CD4-positive, alpha-beta memory T cell (primary cell): Measurements from ENCODE around the gene TMEM169. TPM values are rescaled to one million over a fixed set of nuclear protein-coding genes. Genes with fewer than 3 reads are reported as not detected.

Experiments
- CTCF ChIA-PET: fragments of 350-600 bp; sonication (Branson Sonifier 250); formaldehyde crosslinking; loops from one replicate; lab custom pipeline; 2021; ENCODE audit warnings: inconsistent platforms; ENCODE audit not compliant: partially characterized antibody; lab: Charles Lee
- POLR2A ChIA-PET: fragments of 350-600 bp; sonication (Branson Sonifier 250); formaldehyde crosslinking; loops from one replicate; lab custom pipeline; 2021; ENCODE audit not compliant: partially characterized antibody; lab: Charles Lee
- DNase-seq, 5 donors: peaks; one replicate each; pipeline versions ENCODE4 v3.0.0 to v3.0.0-alpha.2; 2020 to 2022; ENCODE audit warnings: mixed read lengths in 1 of 5
- H3K27ac ChIP-seq: one replicate; pipeline ENCODE4 v1.7.0; 2013; ENCODE audit warnings: low read depth, low read length
- H3K27me3 ChIP-seq: 2 replicates; pipeline ENCODE4 v1.7.0; 2013; ENCODE audit warnings: mild to moderate bottlenecking, low read length, moderate library complexity; ENCODE audit not compliant: insufficient read depth
- H3K36me3 ChIP-seq: 2 replicates; pipeline ENCODE4 v1.7.0; 2013; ENCODE audit warnings: mild to moderate bottlenecking, low read length, moderate library complexity; ENCODE audit not compliant: insufficient read depth
- H3K4me1 ChIP-seq: 2 replicates; pipeline ENCODE4 v1.7.0; 2013; ENCODE audit warnings: mild to moderate bottlenecking, low read length, moderate library complexity; ENCODE audit not compliant: insufficient read depth
- H3K4me3 ChIP-seq, 2 donors: one replicate each; pipeline ENCODE4 v1.7.0; 2013; ENCODE audit warnings: low read length in 2 of 2, mild to moderate bottlenecking in 1 of 2
- H3K9me3 ChIP-seq, 2 donors: one replicate each; pipeline ENCODE4 v1.7.0; 2013; ENCODE audit warnings: low read length in 2 of 2, control low read depth in 1 of 2; ENCODE audit not compliant: control insufficient read depth in 1 of 2
- H3K27ac Mint-ChIP-seq, 7 donors: one replicate each; pipeline ENCODE4 v1.8.0; 2020 to 2021; ENCODE audit warnings: mixed read lengths in 7 of 7, mild to moderate bottlenecking in 6 of 7, inconsistent platforms in 3 of 7, moderate library complexity in 3 of 7
- H3K27me3 Mint-ChIP-seq, 2 donors: one replicate each; pipeline ENCODE4 v1.8.0; 2020 to 2021; ENCODE audit warnings: mixed read lengths in 2 of 2
- H3K36me3 Mint-ChIP-seq, 2 donors: one replicate each; pipeline ENCODE4 v1.8.0; 2020 to 2021; ENCODE audit warnings: mixed read lengths in 2 of 2, inconsistent platforms in 1 of 2, mild to moderate bottlenecking in 1 of 2
- H3K4me1 Mint-ChIP-seq, 4 donors: one replicate each; pipeline ENCODE4 v1.8.0; 2020 to 2021; ENCODE audit warnings: mixed read lengths in 4 of 4, mild to moderate bottlenecking in 1 of 4
- H3K4me3 Mint-ChIP-seq, 8 donors: one replicate each; pipeline ENCODE4 v1.8.0; 2020 to 2021; ENCODE audit warnings: mixed read lengths in 8 of 8, mild to moderate bottlenecking in 7 of 8, moderate library complexity in 6 of 8, inconsistent platforms in 3 of 8
- H3K9me3 Mint-ChIP-seq, 8 donors: one replicate each; pipeline ENCODE4 v1.8.0; 2020 to 2021; ENCODE audit warnings: mixed read lengths in 8 of 8, mild to moderate bottlenecking in 5 of 8, inconsistent platforms in 3 of 8, moderate library complexity in 1 of 8
- intact Hi-C: fragments of 100-400 bp; cut with micrococcal nuclease; formaldehyde crosslinking; loops from one replicate; pipeline ENCODE4 v1.15.1; 2023
- polyA plus RNA-seq, 2 donors: library from polyadenylated mRNA; unstranded; fragments of 300-500 nt; fragmentation: Illumina TruSeq; gene quantifications; one replicate each; pipeline ENCODE4 v1.2.3, GENCODE V29; 2021
- total RNA-seq, 2 experiments: library from RNA; stranded (reverse); gene quantifications; one replicate each; pipeline ENCODE4 v1.2.3, GENCODE V29; 2021

Gene TMEM169
- total and polyA plus RNA-seq, 4 experiments from 2014 or later, result 2.0 to 5.1 (median 3.0) TPM

DNA sequence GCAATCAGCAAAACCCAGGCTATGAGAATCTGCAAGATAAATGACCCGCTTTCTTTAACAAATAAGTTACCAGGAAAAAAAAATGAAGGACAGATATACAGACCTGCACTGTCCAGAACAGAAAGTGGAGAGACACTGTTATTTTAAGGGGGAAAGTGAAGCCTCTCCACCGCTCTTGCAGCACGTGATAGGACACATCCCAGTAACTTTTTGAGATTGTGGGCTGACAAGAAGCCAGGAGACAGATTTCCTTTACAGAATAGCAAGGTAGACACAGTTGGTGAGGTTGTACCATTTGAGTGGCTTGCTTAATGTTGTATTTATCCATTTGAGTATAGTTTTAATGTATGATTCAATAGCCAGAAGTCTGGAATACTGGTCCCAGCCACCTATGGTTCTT lies 13.0 kb downstream of the TMEM169 start:
- Mint-ChIP-seq H3K4me1 (no peaks in the 10 kb centered on the region), H3K4me3 (no peak overlapping the region), H3K27ac (no peak overlapping the region), H3K27me3 (no peaks in the 10 kb centered on the region), H3K9me3 (no peaks in the 10 kb centered on the region), H3K36me3 (peaks cover 6 to 7% of the 10 kb centered on the region in 2 donors)
- Histone ChIP-seq H3K4me3 (no peak overlapping the region), H3K27ac (no peak overlapping the region), H3K27me3 (no peaks in the 10 kb centered on the region), H3K9me3 (no peaks in the 10 kb centered on the region), H3K36me3 (no peaks in the 10 kb centered on the region), H3K4me1 (no peaks in the 10 kb centered on the region)
- ChIA-PET POLR2A (no interaction called here), CTCF (no interaction called here)
- DNase-seq, result no peak
- intact Hi-C loops, result no loop called here

DNA sequence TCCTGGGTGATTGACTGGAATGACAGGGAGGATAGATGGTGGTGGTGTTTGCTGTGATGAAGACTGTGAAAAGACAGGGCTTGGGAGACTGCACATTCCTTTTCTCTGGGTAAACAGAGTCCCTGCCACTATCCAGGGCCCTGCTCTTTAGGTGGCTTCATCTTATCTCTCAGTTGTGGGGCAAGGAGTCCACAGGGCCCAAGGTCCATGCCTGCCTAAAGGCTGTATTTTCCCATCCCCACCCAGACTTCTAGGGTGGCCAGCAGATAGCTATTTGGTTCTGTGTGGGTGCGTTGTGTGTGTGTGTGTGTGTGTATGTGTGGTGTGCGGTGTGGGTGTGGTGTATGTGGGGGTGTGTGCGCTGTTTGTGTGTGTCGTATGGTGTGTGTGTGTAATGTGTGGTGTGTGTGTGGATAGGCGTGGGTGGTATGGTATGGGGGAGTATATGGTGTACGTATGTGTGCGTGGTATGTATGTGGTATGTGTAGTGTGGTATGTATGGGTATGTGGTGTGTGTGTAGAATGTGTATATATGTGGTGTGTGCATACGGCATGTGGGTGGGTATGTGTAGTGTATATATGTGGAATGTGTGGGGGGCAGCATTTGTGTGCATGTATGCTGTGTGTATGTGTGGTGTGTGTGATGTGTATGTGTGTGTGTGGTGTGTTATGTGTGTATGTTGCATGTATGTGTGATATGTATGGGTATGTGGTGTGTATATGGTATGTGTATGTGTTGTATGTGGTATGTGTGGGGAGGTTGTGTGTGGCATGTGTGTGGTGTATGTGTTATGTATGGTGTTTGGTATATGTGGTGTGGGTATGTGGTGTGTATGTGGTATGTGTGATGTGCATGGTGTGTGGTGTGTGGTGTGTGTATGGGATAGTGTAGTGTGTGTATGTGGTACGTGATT lies 17.0 kb downstream of the TMEM169 start:
- Mint-ChIP-seq H3K4me1 (no peaks in the 10 kb centered on the region), H3K9me3 (no peaks in the 10 kb centered on the region), H3K4me3 (no peak overlapping the region), H3K36me3 (peaks cover 7 to 17% of the 10 kb centered on the region in 2 donors), H3K27me3 (no peaks in the 10 kb centered on the region), H3K27ac (no peak overlapping the region)
- H3K36me3 ChIP-seq, result peaks cover 10% of the 10 kb centered on the region
- intact Hi-C loops, result no loop called here
- H3K9me3 ChIP-seq, result no peaks in the 10 kb centered on the region
- DNase-seq, result no peak
- no peaks in the 10 kb centered on the region for H3K4me1 ChIP-seq
- no peak overlapping the region for H3K27ac ChIP-seq
- CTCF ChIA-PET, result no interaction called here
- H3K4me3 ChIP-seq, result no peak overlapping the region
- POLR2A ChIA-PET, result interaction anchor here (0.6 kb wide), 1 partner anchor 25 kb away, joined by 4 read pairs; no protein-coding TSS in a partner anchor
- H3K27me3 ChIP-seq, result no peaks in the 10 kb centered on the region

DNA sequence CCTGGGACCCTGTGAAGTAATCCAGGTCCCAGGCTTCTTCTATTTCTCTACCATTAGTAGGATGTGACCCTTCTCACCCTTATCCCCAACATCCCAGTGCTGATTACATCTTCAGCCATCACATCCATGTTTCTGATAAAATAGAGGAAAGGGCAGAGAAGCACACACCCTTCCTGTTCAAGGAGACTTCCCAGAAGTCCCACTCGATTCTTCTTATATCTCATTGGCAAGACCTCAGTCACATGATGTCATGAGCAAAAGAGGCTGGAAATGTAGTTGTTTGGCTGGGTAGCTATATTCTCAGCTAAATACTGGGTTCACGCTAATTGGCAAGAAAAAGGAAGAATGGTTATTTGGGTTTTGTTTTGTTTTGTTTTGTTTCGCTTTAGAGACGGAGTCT lies 19.4 kb downstream of the TMEM169 start:
- ChIA-PET CTCF (interaction anchor here (0.7 to 1.9 kb wide), 2 partner anchors 12 to 40 kb away, joined by 3 to 5 read pairs; no protein-coding TSS in a partner anchor), POLR2A (no interaction called here)
- no peaks in the 10 kb centered on the region for H3K27me3 ChIP-seq
- DNase-seq, result no peak
- peaks cover 10% of the 10 kb centered on the region for H3K36me3 ChIP-seq
- no peak overlapping the region for H3K27ac ChIP-seq
- no peaks in the 10 kb centered on the region for H3K4me1 ChIP-seq
- Mint-ChIP-seq H3K27ac (no peak overlapping the region), H3K36me3 (peaks cover 2 to 11% of the 10 kb centered on the region in 2 donors), H3K9me3 (no peaks in the 10 kb centered on the region), H3K4me3 (no peak overlapping the region), H3K4me1 (no peaks in the 10 kb centered on the region), H3K27me3 (no peaks in the 10 kb centered on the region)
- H3K9me3 ChIP-seq, result no peaks in the 10 kb centered on the region
- intact Hi-C loops, result no loop called here
- no peak overlapping the region for H3K4me3 ChIP-seq

- Mint-ChIP-seq H3K36me3 (peaks cover 0 to 11% of the 10 kb centered on the region in 2 donors), H3K4me3 (no peak overlapping the region), H3K27me3 (peaks cover 0 to 1% of the 10 kb centered on the region in 2 donors), H3K9me3 (no peaks in the 10 kb centered on the region), H3K27ac (no peak overlapping the region), H3K4me1 (peaks cover 0 to 1% (median under 1%) of the 10 kb centered on the region in 4 donors)
- H3K27ac ChIP-seq, result no peak overlapping the region
- no peak overlapping the region for H3K4me3 ChIP-seq
- H3K9me3 ChIP-seq, result no peaks in the 10 kb centered on the region
- ChIA-PET POLR2A (no interaction called here), CTCF (interaction anchor here (0.7 to 1.7 kb wide), 3 partner anchors 10 to 69 kb away, joined by 3 to 5 read pairs (median 3); no protein-coding TSS in a partner anchor)
- no peaks in the 10 kb centered on the region for H3K4me1 ChIP-seq
- H3K27me3 ChIP-seq, result no peaks in the 10 kb centered on the region
- intact Hi-C loops, result no loop called here
- H3K36me3 ChIP-seq, result peaks cover 10% of the 10 kb centered on the region
- DNase-seq, result no peak
Measured at GRCh38 chr2:216103213-216103612, 21.5 kb downstream of the TMEM169 start.

DNA sequence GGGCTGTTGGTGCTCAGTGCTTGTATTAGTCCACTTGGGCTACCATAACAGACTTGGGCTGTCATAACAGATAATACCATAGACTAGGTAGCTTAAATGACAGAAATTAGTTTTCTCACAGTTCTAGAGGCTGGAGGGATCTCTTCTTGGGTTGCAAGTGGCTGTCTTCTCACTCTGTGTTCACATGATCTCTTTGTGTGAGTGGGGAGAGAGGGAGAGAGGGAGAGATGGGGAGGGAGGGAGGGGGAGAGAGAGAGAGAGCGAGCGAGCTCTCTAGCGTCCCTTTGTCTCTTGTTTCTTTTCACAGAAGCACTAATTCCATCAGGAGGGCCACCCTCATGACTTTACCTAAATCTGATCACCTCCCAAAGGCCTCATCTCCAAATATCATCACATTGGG lies 23.0 kb downstream of the TMEM169 start:
- Mint-ChIP-seq H3K4me1 (peaks cover 4 to 16% (median 10%) of the 10 kb centered on the region in 4 donors), H3K27me3 (peaks cover 2 to 3% of the 10 kb centered on the region in 2 donors), H3K4me3 (no peak overlapping the region), H3K9me3 (peaks cover 0 to 5% (median 0%) of the 10 kb centered on the region in 8 donors), H3K27ac (no peak overlapping the region), H3K36me3 (peaks cover 7 to 11% of the 10 kb centered on the region in 2 donors)
- Histone ChIP-seq H3K36me3 (peaks cover 10% of the 10 kb centered on the region), H3K9me3 (no peaks in the 10 kb centered on the region), H3K4me1 (peaks cover 5% of the 10 kb centered on the region), H3K27ac (no peak overlapping the region), H3K27me3 (no peaks in the 10 kb centered on the region), H3K4me3 (no peak overlapping the region)
- ChIA-PET POLR2A (interaction anchor here (1.1 kb wide), 1 partner anchor 23 kb away, joined by 4 read pairs; the partner anchor contains the start of genes PECR and TMEM169), CTCF (interaction anchor here (1.7 kb wide), 1 partner anchor 19 kb away, joined by 3 read pairs; no protein-coding TSS in a partner anchor)
- intact Hi-C loops, result loop anchor here (5.0 kb wide), 1 partner anchor 792 kb away; the partner anchor contains the start of gene ATIC
- no peak for DNase-seq

DNA sequence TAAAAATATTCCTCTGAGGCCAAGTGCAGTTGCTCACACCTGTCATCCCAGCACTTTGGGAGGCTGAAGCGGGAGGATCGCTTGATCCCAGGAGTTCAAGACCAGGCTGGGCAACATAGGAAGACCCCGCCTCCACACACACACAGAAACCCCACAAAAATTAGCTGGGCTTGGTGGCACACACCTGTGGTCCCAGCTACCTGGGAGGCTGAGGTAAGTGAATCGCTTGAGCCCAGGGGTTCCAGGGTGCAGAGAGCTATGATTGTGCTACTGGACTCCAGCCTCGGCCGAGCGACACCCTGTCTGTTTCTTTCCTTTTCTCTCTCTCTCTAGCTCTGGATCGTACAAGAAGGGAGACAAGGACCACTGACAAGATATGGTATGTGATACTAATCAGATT lies 25.6 kb downstream of the TMEM169 start:
- peaks cover 32% of the 10 kb centered on the region for H3K4me1 ChIP-seq
- H3K4me1 Mint-ChIP-seq, result peaks cover 23 to 42% (median 32%) of the 10 kb centered on the region in 4 donors
- peak overlapping the region in 3 of 8 donors; percentile 29 to 55 (median 35) for H3K4me3 Mint-ChIP-seq
- intact Hi-C loops, result loop anchor here (5.0 kb wide), 1 partner anchor 795 kb away; the partner anchor contains the start of gene ATIC
- H3K9me3 Mint-ChIP-seq, result peaks cover 0 to 5% (median 0%) of the 10 kb centered on the region in 8 donors
- peaks cover 2 to 3% of the 10 kb centered on the region in 2 donors for H3K27me3 Mint-ChIP-seq
- ChIA-PET CTCF (interaction anchor here (1.3 to 5.0 kb wide), 5 partner anchors 12 to 74 kb away, joined by 3 to 64 read pairs (median 13); partner anchors contain the start of genes PECR and TMEM169), POLR2A (interaction anchor here (0.6 to 4.0 kb wide), 5 partner anchors 16 to 64 kb away, joined by 3 to 61 read pairs (median 31); partner anchors contain the start of genes PECR and TMEM169)
- H3K27me3 ChIP-seq, result no peaks in the 10 kb centered on the region
- no peak overlapping the region for H3K4me3 ChIP-seq
- no peaks in the 10 kb centered on the region for H3K9me3 ChIP-seq
- DNase-seq, result no peak
- peak overlapping the region in 3 of 7 donors; percentile 41 to 100 (median 43) for H3K27ac Mint-ChIP-seq
- H3K27ac ChIP-seq, result no peak overlapping the region
- H3K36me3 ChIP-seq, result peaks cover 16% of the 10 kb centered on the region
- peaks cover 14 to 31% of the 10 kb centered on the region in 2 donors for H3K36me3 Mint-ChIP-seq
